Keratinocyte (primary cell): ENCODE data around the gene ESRRB. TPM values are rescaled to one million over a fixed set of nuclear protein-coding genes. Genes with fewer than 3 reads are reported as not detected.
A peak's percentile ranks its signal among the peaks of the same experiment; 100 is the strongest.

ENCODE experiments used
- DNase-seq: peaks from one replicate; pipeline ENCODE4 v3.0.0-alpha.2; 2011; ENCODE audit warnings: low read depth, missing footprints, low spot score
- FAIRE-seq: peaks from 2 replicates; lab custom pipeline; 2011; peaks lifted over from hg19 to GRCh38; lab: Jason Lieb, UNC
- H2AFZ ChIP-seq: 2 replicates; pipeline ENCODE4 v1.6.0; 2012; ENCODE audit warnings: low read length, control low read depth, inconsistent platforms; ENCODE audit not compliant: control insufficient read depth
- H3K27ac ChIP-seq: 2 replicates; pipeline ENCODE4 v1.5.1; 2011; ENCODE audit warnings: low read length; ENCODE audit not compliant: control insufficient read depth, insufficient read depth
- H3K27me3 ChIP-seq: 3 replicates; pipeline ENCODE4 v1.6.0; 2011; ENCODE audit warnings: low read length; ENCODE audit not compliant: control insufficient read depth, insufficient read depth; ENCODE audit errors: extremely low read depth
- H3K36me3 ChIP-seq, 2 experiments: 2 replicates in 1 of 2; 3 replicates in 1 of 2; pipeline ENCODE4 v1.5.1; 2011; ENCODE audit warnings: low read length in 2 of 2, mild to moderate bottlenecking in 1 of 2; ENCODE audit not compliant: control insufficient read depth in 2 of 2, insufficient read depth in 2 of 2; ENCODE audit errors: extremely low read depth in 1 of 2
- H3K4me1 ChIP-seq: 3 replicates; pipeline ENCODE4 v1.5.1; 2011; ENCODE audit warnings: low read length; ENCODE audit not compliant: control insufficient read depth, insufficient read depth; ENCODE audit errors: extremely low read depth
- H3K4me2 ChIP-seq: 3 replicates; pipeline ENCODE4 v1.6.0; 2011; ENCODE audit warnings: low read depth, low read length; ENCODE audit not compliant: control insufficient read depth, insufficient read depth; ENCODE audit errors: extremely low read depth
- H3K4me3 ChIP-seq, 3 experiments: fragments of 200-600 bp in 1 of 3; sonication (generic) in 1 of 3; 2 replicates in 2 of 3; 3 replicates in 1 of 3; pipeline ENCODE4 v1.5.1; 2011 to 2016; ENCODE audit warnings: low read length in 3 of 3, mild to moderate bottlenecking in 3 of 3, control low read depth in 2 of 3, inconsistent platforms in 1 of 3, low read depth in 1 of 3, mixed read lengths in 1 of 3, mixed run types in 1 of 3, moderate library complexity in 1 of 3; ENCODE audit not compliant: control insufficient read depth in 2 of 3, insufficient read depth in 2 of 3; ENCODE audit errors: extremely low read depth in 1 of 3
- H3K79me2 ChIP-seq: 2 replicates; pipeline ENCODE4 v1.6.0; 2012; ENCODE audit warnings: low read length; ENCODE audit not compliant: control insufficient read depth, insufficient read depth
- H3K9ac ChIP-seq: 3 replicates; pipeline ENCODE4 v1.6.0; 2011; ENCODE audit warnings: low read length; ENCODE audit not compliant: control insufficient read depth, insufficient read depth; ENCODE audit errors: extremely low read depth
- H3K9me1 ChIP-seq: 3 replicates; pipeline ENCODE4 v1.6.0; 2011; ENCODE audit warnings: low read length; ENCODE audit not compliant: control insufficient read depth, insufficient read depth; ENCODE audit errors: extremely low read depth
- H3K9me3 ChIP-seq: 2 replicates; pipeline ENCODE4 v1.5.1; 2012; ENCODE audit warnings: low read depth, low read length; ENCODE audit not compliant: control insufficient read depth
- H4K20me1 ChIP-seq: 3 replicates; pipeline ENCODE4 v1.6.0; 2011; ENCODE audit warnings: low read length; ENCODE audit not compliant: control insufficient read depth, insufficient read depth; ENCODE audit errors: extremely low read depth
- EZH2 ChIP-seq: IDR thresholded peaks from one replicate; pipeline ENCODE4 v1.6.1; 2012; ENCODE audit warnings: inconsistent platforms, mild to moderate bottlenecking, low read length, moderate library complexity
- dilution Hi-C: fragments of 300-500 bp; cut with MboI; formaldehyde crosslinking; loops from one replicate; pipeline ENCODE4 v1.7.0; 2020; ENCODE audit warnings: low sequenced_read_pairs; ENCODE audit not compliant: extremely low pct_ligation_motif_present
- polyA plus RNA-seq, 5 experiments: library from polyadenylated mRNA; depleted of rRNA in 3 of 5; stranded (reverse) in 3 of 5; stranded (forward) in 1 of 5; unstranded in 1 of 5; fragments of >200 nt; gene quantifications; 1 replicate in 1 of 5; 2 replicates in 3 of 5; 3 replicates in 1 of 5; pipeline versions ENCODE4 v1.2.1 to v1.2.3, GENCODE V29; 2011 to 2012; ENCODE audit warnings: missing spikeins in 2 of 5, low read depth in 1 of 5, low replicate concordance in 1 of 5
- TF ChIP-seq, protein P1 (sequence below), 3 experiments: IDR thresholded peaks in 1 of 3; conservative IDR thresholded peaks in 1 of 3; optimal IDR thresholded peaks in 1 of 3; 2 replicates in 2 of 3; 3 replicates in 1 of 3; pipeline versions ENCODE3 to v1.5.1; 2011; ENCODE audit warnings: low read length in 3 of 3, mild to moderate bottlenecking in 3 of 3, moderate library complexity in 2 of 3, control low read depth in 1 of 3, inconsistent platforms in 1 of 3; ENCODE audit not compliant: insufficient read depth in 2 of 3; ENCODE audit errors: extremely low read depth in 1 of 3

Gene ESRRB
- polyA plus RNA-seq, 1 donor (not counting 4 experiments of a cell fraction or from before 2014, with no cell fraction given) = 0.01 TPM

GRCh38 chr14:76352639-76353281, 23.2 kb upstream of the ESRRB start:
- H3K4me3 ChIP-seq = peak overlapping the region in 1 of 3 experiments; percentile 34
- no peaks in the 10 kb centered on the region for H3K36me3 ChIP-seq
- H3K9me3 ChIP-seq = no peaks in the 10 kb centered on the region
- peak overlapping the region; percentile 41 for H3K4me2 ChIP-seq
- TF ChIP-seq, protein P1, sequence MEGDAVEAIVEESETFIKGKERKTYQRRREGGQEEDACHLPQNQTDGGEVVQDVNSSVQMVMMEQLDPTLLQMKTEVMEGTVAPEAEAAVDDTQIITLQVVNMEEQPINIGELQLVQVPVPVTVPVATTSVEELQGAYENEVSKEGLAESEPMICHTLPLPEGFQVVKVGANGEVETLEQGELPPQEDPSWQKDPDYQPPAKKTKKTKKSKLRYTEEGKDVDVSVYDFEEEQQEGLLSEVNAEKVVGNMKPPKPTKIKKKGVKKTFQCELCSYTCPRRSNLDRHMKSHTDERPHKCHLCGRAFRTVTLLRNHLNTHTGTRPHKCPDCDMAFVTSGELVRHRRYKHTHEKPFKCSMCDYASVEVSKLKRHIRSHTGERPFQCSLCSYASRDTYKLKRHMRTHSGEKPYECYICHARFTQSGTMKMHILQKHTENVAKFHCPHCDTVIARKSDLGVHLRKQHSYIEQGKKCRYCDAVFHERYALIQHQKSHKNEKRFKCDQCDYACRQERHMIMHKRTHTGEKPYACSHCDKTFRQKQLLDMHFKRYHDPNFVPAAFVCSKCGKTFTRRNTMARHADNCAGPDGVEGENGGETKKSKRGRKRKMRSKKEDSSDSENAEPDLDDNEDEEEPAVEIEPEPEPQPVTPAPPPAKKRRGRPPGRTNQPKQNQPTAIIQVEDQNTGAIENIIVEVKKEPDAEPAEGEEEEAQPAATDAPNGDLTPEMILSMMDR (optimal IDR thresholded peaks at IDR 0.05 in 1 of 3, IDR thresholded peaks at IDR 0.05 in 1 of 3, conservative IDR thresholded peaks at IDR 0.05 in 1 of 3; ENCODE audit: extremely low read depth in 1 of 3, insufficient read depth in 2 of 3, low read length in 3 of 3) = peak; percentile 60 to 89 (median 87)
- TF ChIP-seq EZH2 = no peak
- DNase-seq (no peak), FAIRE-seq (no peak)
- H3K9ac ChIP-seq = no peak overlapping the region
- no peaks in the 10 kb centered on the region for H3K4me1 ChIP-seq
- peaks cover 21% of the 10 kb centered on the region for H3K27me3 ChIP-seq
- dilution Hi-C loops = no loop called here
- H2AFZ ChIP-seq = no peak overlapping the region
- H3K9me1 ChIP-seq = no peaks in the 10 kb centered on the region
- H4K20me1 ChIP-seq = no peaks in the 10 kb centered on the region
- no peak overlapping the region for H3K27ac ChIP-seq
- H3K79me2 ChIP-seq = no peaks in the 10 kb centered on the region

GRCh38 chr14:76354310-76354709, 21.6 kb upstream of the ESRRB start:
- Histone ChIP-seq H3K36me3 (no peaks in the 10 kb centered on the region), H3K79me2 (no peaks in the 10 kb centered on the region), H4K20me1 (no peaks in the 10 kb centered on the region), H3K27ac (no peak overlapping the region), H3K9me3 (no peaks in the 10 kb centered on the region), H3K4me3 (no peak overlapping the region), H3K9me1 (no peaks in the 10 kb centered on the region), H3K27me3 (peaks cover 14% of the 10 kb centered on the region), H3K4me2 (no peak overlapping the region), H3K4me1 (no peaks in the 10 kb centered on the region), H3K9ac (no peak overlapping the region), H2AFZ (no peak overlapping the region)
- FAIRE-seq = no peak
- dilution Hi-C loops = no loop called here
- DNase-seq = no peak
- TF ChIP-seq, protein P1 (optimal IDR thresholded peaks at IDR 0.05 in 1 of 3, IDR thresholded peaks at IDR 0.05 in 1 of 3, conservative IDR thresholded peaks at IDR 0.05 in 1 of 3; ENCODE audit: extremely low read depth in 1 of 3, insufficient read depth in 2 of 3, low read length in 3 of 3) = no peak
- no peak for TF ChIP-seq EZH2
